Fibroblast of lung (primary cell): ENCODE data around the gene GRIA2. TPM values are rescaled to one million over a fixed set of nuclear protein-coding genes. Genes with fewer than 3 reads are reported as not detected.

Experiments
- DNase-seq, 2 donors: peaks; one replicate each; pipeline versions ENCODE4 v3.0.0 to v3.0.0-alpha.2; 2010; ENCODE audit warnings: low read depth in 2 of 2
- H2AFZ ChIP-seq: 2 replicates; pipeline ENCODE4 v1.5.1; 2012; ENCODE audit warnings: low read length, control low read depth, inconsistent platforms
- H3K27ac ChIP-seq: 2 replicates; pipeline ENCODE4 v1.5.1; 2011; ENCODE audit warnings: low read length, control low read depth; ENCODE audit not compliant: insufficient read depth
- H3K27me3 ChIP-seq: 2 replicates; pipeline ENCODE4 v1.5.1; 2011; ENCODE audit warnings: mild to moderate bottlenecking, low read length; ENCODE audit not compliant: control insufficient read depth, insufficient read depth
- H3K36me3 ChIP-seq: 2 replicates; pipeline ENCODE4 v1.5.1; 2011; ENCODE audit warnings: low read length; ENCODE audit not compliant: control insufficient read depth, insufficient read depth
- H3K4me1 ChIP-seq: 2 replicates; pipeline ENCODE4 v1.5.1; 2011; ENCODE audit warnings: low read length; ENCODE audit not compliant: control insufficient read depth, insufficient read depth; ENCODE audit errors: extremely low read depth
- H3K4me2 ChIP-seq: 2 replicates; pipeline ENCODE4 v1.5.1; 2011; ENCODE audit warnings: low read length, control low read depth; ENCODE audit not compliant: insufficient read depth; ENCODE audit errors: extremely low read depth
- H3K4me3 ChIP-seq, 4 experiments: fragments of 200-600 bp in 1 of 4; sonication (generic) in 1 of 4; replicated peaks in 1 of 4; 2 replicates each; pipeline ENCODE4 v1.5.1; 2011 to 2016; ENCODE audit warnings: low read length in 4 of 4, low read depth in 3 of 4, mild to moderate bottlenecking in 3 of 4, control low read depth in 2 of 4, inconsistent platforms in 1 of 4, mixed read lengths in 1 of 4; ENCODE audit not compliant: insufficient read depth in 1 of 4; ENCODE audit errors: control extremely low read depth in 1 of 4
- H3K79me2 ChIP-seq: 2 replicates; pipeline ENCODE4 v1.5.1; 2012; ENCODE audit warnings: mild to moderate bottlenecking, low read length, inconsistent platforms; ENCODE audit not compliant: control insufficient read depth, insufficient read depth
- H3K9ac ChIP-seq: 2 replicates; pipeline ENCODE4 v1.5.1; 2011; ENCODE audit warnings: mild to moderate bottlenecking, low read length, control low read depth; ENCODE audit not compliant: insufficient read depth
- H3K9me3 ChIP-seq: 2 replicates; pipeline ENCODE4 v1.5.1; 2012; ENCODE audit warnings: low read depth, low read length; ENCODE audit not compliant: control insufficient read depth, insufficient read depth
- H4K20me1 ChIP-seq: 2 replicates; pipeline ENCODE4 v1.5.1; 2011; ENCODE audit warnings: low read length; ENCODE audit not compliant: control insufficient read depth, insufficient read depth; ENCODE audit errors: extremely low read depth
- CTCF ChIP-seq, 2 donors: IDR thresholded peaks in 1 of 2; conservative IDR thresholded peaks in 1 of 2; 1 replicate in 1 of 2; 2 replicates in 1 of 2; pipeline ENCODE4 v1.5.1; 2011 to 2012; ENCODE audit warnings: low read length in 2 of 2, control low read depth in 1 of 2, inconsistent platforms in 1 of 2, low read depth in 1 of 2, mild to moderate bottlenecking in 1 of 2
- EZH2 ChIP-seq: IDR thresholded peaks from 2 replicates; pipeline ENCODE4 v1.5.1; 2012; ENCODE audit warnings: low read length, control low read depth, mild to moderate bottlenecking; ENCODE audit errors: missing control alignments
- polyA plus RNA-seq, 2 donors: library from polyadenylated mRNA; depleted of rRNA in 1 of 2; stranded (reverse) in 1 of 2; unstranded in 1 of 2; fragments of >200 nt; gene quantifications; 2 replicates each; pipeline ENCODE4 v1.2.1, GENCODE V29; 2011 to 2012; ENCODE audit warnings: missing spikeins in 1 of 2
- total RNA-seq: library from RNA; depleted of rRNA; stranded (reverse); fragments of >200 nt; gene quantifications from 2 replicates; pipeline ENCODE4 v1.2.1, GENCODE V29; 2014

GRIA2 gene
- total and polyA plus RNA-seq, 2 donors (not counting 1 experiment from before 2014, with no cell fraction given), result 0.17 TPM; not detected in 1

GRCh38 chr4:157304769-157305168, 84.2 kb downstream of the GRIA2 start:
- no peaks in the 10 kb centered on the region for H3K36me3 ChIP-seq
- TF ChIP-seq EZH2 (no peak), CTCF (conservative IDR thresholded peaks at IDR 0.05 in 1 of 2, IDR thresholded peaks at IDR 0.05 in 1 of 2; ENCODE audit: low read depth in 1 of 2, low read length in 2 of 2) (no peak)
- no peak overlapping the region for H3K4me2 ChIP-seq
- DNase-seq, result no peak
- no peak overlapping the region for H3K9ac ChIP-seq
- no peaks in the 10 kb centered on the region for H3K27me3 ChIP-seq
- no peak overlapping the region for H3K4me3 ChIP-seq
- H3K27ac ChIP-seq, result no peak overlapping the region
- H4K20me1 ChIP-seq, result no peaks in the 10 kb centered on the region
- H2AFZ ChIP-seq, result no peak overlapping the region
- H3K4me1 ChIP-seq, result no peaks in the 10 kb centered on the region
- no peaks in the 10 kb centered on the region for H3K79me2 ChIP-seq
- no peaks in the 10 kb centered on the region for H3K9me3 ChIP-seq

- H3K4me1 ChIP-seq, result no peaks in the 10 kb centered on the region
- no peak overlapping the region for H2AFZ ChIP-seq
- no peak overlapping the region for H3K27ac ChIP-seq
- H3K36me3 ChIP-seq, result no peaks in the 10 kb centered on the region
- no peak overlapping the region for H3K4me3 ChIP-seq
- no peaks in the 10 kb centered on the region for H3K9me3 ChIP-seq
- no peaks in the 10 kb centered on the region for H4K20me1 ChIP-seq
- no peak overlapping the region for H3K9ac ChIP-seq
- H3K4me2 ChIP-seq, result no peak overlapping the region
- no peak for DNase-seq
- H3K79me2 ChIP-seq, result no peaks in the 10 kb centered on the region
- TF ChIP-seq CTCF (conservative IDR thresholded peaks at IDR 0.05 in 1 of 2, IDR thresholded peaks at IDR 0.05 in 1 of 2; ENCODE audit: low read depth in 1 of 2, low read length in 2 of 2) (no peak), EZH2 (no peak)
- H3K27me3 ChIP-seq, result no peaks in the 10 kb centered on the region
Measured at GRCh38 chr4:157312702-157313101, 92.2 kb downstream of the GRIA2 start.

GRCh38 chr4:157314906-157315305, 94.4 kb downstream of the GRIA2 start:
- Histone ChIP-seq H3K27ac (no peak overlapping the region), H4K20me1 (no peaks in the 10 kb centered on the region), H3K4me1 (no peaks in the 10 kb centered on the region), H3K27me3 (no peaks in the 10 kb centered on the region), H3K9ac (no peak overlapping the region), H3K4me3 (no peak overlapping the region), H2AFZ (no peak overlapping the region), H3K36me3 (no peaks in the 10 kb centered on the region), H3K9me3 (no peaks in the 10 kb centered on the region), H3K79me2 (no peaks in the 10 kb centered on the region), H3K4me2 (no peak overlapping the region)
- DNase-seq, result no peak
- TF ChIP-seq CTCF (conservative IDR thresholded peaks at IDR 0.05 in 1 of 2, IDR thresholded peaks at IDR 0.05 in 1 of 2; ENCODE audit: low read depth in 1 of 2, low read length in 2 of 2) (no peak), EZH2 (no peak)
